Activated naive CD4-positive, alpha-beta T cell treated with anti-CD3 and anti-CD28 coated beads, Interleukin-2, amount 10 ng/mL, durations not matched to agents 7 days and 5 days (primary cell): ENCODE data around the gene SLC1A3.

Source experiments
- CTCF ChIA-PET: fragments of 350-600 bp; sonication (Branson Sonifier 250); formaldehyde crosslinking; loops from one replicate; lab custom pipeline; 2021; ENCODE audit warnings: antibody characterized with exemption; lab: Charles Lee
- DNase-seq: peaks from one replicate; pipeline ENCODE4 v3.0.0-alpha.2; 2020
- H3K27ac Mint-ChIP-seq: one replicate; pipeline ENCODE4 v1.8.0; 2021; ENCODE audit warnings: mild to moderate bottlenecking, moderate library complexity, mixed read lengths
- H3K27me3 Mint-ChIP-seq: one replicate; pipeline ENCODE4 v1.8.0; 2021; ENCODE audit warnings: mild to moderate bottlenecking, mixed read lengths
- H3K36me3 Mint-ChIP-seq: one replicate; pipeline ENCODE4 v1.8.0; 2021; ENCODE audit warnings: mixed read lengths
- H3K4me1 Mint-ChIP-seq: one replicate; pipeline ENCODE4 v1.8.0; 2021; ENCODE audit warnings: mixed read lengths
- H3K4me3 Mint-ChIP-seq: one replicate; pipeline ENCODE4 v1.8.0; 2021; ENCODE audit warnings: mild to moderate bottlenecking, moderate library complexity, mixed read lengths
- H3K9me3 Mint-ChIP-seq: one replicate; pipeline ENCODE4 v1.8.0; 2021; ENCODE audit warnings: mixed read lengths

SLC1A3 gene

DNA sequence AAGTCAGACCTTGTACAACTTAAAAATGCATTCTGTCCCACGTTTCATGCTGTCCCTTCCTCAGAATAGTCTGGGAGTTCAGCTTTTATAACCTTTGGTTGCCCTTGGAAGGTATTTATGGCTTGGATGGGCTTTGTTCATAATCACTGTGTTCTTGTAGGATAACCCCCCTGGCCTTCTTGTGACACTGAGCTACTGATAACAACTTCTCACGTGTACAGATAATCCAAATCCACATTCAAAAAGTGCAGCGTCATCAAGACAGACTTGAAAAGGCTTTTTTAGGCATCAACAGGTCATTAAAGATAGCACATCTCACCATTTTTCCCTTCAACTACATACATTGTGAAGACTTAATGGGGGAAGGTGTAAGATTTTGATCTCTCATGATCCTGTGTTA is 42.0 kb downstream of the SLC1A3 start:
- peaks cover 4% of the 10 kb centered on the region for H3K27me3 Mint-ChIP-seq
- H3K36me3 Mint-ChIP-seq: no peaks in the 10 kb centered on the region
- no peaks in the 10 kb centered on the region for H3K4me1 Mint-ChIP-seq
- no peaks in the 10 kb centered on the region for H3K9me3 Mint-ChIP-seq
- H3K27ac Mint-ChIP-seq: no peak overlapping the region
- CTCF ChIA-PET: no interaction called here
- no peak for DNase-seq
- no peak overlapping the region for H3K4me3 Mint-ChIP-seq

DNA sequence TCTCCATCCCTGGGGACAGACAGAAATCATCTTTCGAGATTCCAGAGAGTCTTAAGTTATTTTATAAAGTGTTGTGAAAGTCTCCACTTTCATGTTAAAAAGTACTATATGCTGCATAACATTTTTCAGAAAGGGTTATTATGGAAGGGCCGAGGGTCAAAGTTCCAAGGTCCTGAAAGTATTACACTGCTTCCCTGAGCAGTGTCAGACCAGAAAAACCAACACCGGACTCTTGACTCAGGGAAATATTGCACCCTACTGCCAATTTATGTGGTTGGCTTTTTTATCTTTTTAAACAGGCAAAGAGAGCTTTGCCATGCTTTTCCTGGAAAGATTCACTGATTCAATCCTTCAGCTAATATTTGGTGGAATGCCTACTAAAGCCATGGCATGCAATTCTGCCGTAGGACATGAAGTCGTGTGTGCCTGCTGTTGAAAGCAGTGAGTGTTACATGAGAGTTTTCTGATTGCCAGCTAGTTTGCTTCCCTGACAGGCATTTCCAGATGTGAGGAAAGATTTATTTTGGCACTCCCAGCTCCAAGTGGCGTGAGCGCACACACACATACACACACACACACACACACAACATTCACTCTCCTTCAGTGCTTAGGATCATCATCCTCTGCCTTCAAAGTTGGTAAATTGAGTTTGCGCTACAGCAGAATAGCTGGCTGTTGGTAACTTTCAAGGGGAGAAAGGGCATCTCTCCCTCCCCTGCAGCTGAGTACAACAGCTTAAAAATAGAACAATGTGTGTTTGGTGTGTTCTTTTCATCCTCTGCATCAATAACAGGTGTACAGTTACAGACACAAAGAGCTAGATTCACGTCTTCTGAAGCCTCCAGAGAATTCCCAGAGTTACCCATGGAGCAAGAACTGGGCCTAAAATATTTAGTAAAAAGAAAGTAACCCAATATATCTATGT is 45.6 kb downstream of the SLC1A3 start:
- CTCF ChIA-PET: no interaction called here
- Mint-ChIP-seq H3K27me3 (peaks cover 4% of the 10 kb centered on the region), H3K4me1 (no peaks in the 10 kb centered on the region), H3K36me3 (no peaks in the 10 kb centered on the region), H3K9me3 (no peaks in the 10 kb centered on the region), H3K4me3 (no peak overlapping the region), H3K27ac (no peak overlapping the region)
- DNase-seq: no peak

DNA sequence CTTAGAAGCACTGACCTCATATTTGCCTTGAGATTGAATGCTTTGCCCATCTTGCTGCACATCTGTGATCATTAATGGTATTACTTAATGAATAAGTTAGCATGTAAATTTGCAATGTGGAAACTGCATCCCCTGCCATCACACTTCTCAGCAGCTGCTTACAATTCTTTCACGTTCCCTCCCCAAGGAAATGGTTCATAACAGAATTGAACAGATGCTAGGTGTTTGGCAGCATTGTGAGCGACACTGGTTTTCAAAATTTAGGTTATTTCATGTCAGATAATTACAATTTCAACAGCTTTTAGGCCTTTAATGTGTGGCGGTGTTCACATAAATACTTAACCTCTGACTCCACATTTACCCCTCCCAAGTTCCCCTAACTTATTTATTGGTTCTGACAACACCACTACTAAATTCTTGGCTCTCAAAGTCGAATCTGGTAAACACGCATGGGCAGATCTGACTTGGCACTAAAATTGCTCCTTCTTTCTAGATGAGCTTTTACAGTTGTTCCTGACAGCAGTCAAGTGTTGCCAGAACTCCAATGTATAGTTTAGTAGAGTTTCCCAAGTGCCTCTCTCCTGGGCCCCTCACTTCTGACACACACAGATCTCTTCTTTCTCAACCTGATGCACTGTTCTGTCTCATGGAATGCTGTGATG is 46.8 kb downstream of the SLC1A3 start:
- Mint-ChIP-seq H3K27me3 (peaks cover 6% of the 10 kb centered on the region), H3K9me3 (no peaks in the 10 kb centered on the region), H3K4me3 (no peak overlapping the region), H3K4me1 (no peaks in the 10 kb centered on the region), H3K27ac (no peak overlapping the region), H3K36me3 (no peaks in the 10 kb centered on the region)
- CTCF ChIA-PET: no interaction called here
- DNase-seq: no peak

DNA sequence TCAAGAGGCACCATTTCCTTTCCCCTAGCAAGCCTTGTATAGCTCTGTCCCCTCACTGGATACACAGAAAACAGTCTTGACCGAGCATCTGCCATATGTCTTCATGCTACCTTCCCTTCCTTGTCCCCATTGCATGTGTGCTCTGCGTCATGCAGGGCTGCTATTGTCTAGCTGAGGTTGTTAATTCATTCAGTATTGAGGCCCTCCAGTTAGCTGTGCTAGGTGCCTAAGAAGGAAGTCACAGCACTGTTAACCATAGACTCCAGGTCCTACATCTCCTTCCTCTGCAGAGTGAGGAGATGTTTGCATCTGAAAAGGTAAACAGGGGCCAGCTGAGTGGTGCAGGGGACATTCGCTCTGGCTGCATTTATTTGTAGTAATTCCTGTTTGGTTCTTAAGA is 48.2 kb downstream of the SLC1A3 start:
- Mint-ChIP-seq H3K4me1 (no peaks in the 10 kb centered on the region), H3K9me3 (no peaks in the 10 kb centered on the region), H3K4me3 (no peak overlapping the region), H3K36me3 (no peaks in the 10 kb centered on the region), H3K27me3 (peaks cover 10% of the 10 kb centered on the region), H3K27ac (no peak overlapping the region)
- no peak for DNase-seq
- CTCF ChIA-PET: no interaction called here

GRCh38 chr5:36655161-36655560 is 48.8 kb downstream of the SLC1A3 start:
- H3K4me3 Mint-ChIP-seq: no peak overlapping the region
- no peaks in the 10 kb centered on the region for H3K36me3 Mint-ChIP-seq
- no peaks in the 10 kb centered on the region for H3K9me3 Mint-ChIP-seq
- no peak overlapping the region for H3K27ac Mint-ChIP-seq
- no peak for DNase-seq
- no peaks in the 10 kb centered on the region for H3K4me1 Mint-ChIP-seq
- peaks cover 10% of the 10 kb centered on the region for H3K27me3 Mint-ChIP-seq
- CTCF ChIA-PET: no interaction called here

- Mint-ChIP-seq H3K9me3 (no peaks in the 10 kb centered on the region), H3K27me3 (peaks cover 10% of the 10 kb centered on the region), H3K4me3 (no peak overlapping the region), H3K4me1 (no peaks in the 10 kb centered on the region), H3K36me3 (no peaks in the 10 kb centered on the region), H3K27ac (no peak overlapping the region)
- DNase-seq: no peak
- CTCF ChIA-PET: no interaction called here
Measured at GRCh38 chr5:36656556-36656955, 50.1 kb downstream of the SLC1A3 start.

DNA sequence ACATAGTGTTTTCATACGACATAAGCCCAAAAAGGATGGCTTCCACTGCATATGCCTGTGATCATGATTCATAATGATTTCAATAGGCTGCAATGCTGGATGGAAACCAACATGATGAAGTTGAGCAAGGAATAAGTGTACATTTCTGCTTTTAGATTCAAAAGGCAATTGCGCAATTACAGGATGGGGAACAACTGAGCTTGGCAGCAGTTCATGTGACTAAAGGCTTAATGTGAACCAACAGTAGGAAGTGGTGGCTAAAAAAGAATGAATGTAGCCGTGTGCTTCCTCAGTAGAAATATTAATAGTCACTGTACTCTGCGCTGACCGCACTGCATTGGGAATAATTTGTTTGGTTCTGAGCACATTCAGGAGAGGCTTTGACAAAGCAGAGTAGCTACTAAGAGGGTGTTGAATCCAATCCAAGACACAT is 51.2 kb downstream of the SLC1A3 start:
- Mint-ChIP-seq H3K27me3 (peaks cover 13% of the 10 kb centered on the region), H3K4me1 (no peaks in the 10 kb centered on the region), H3K4me3 (no peak overlapping the region), H3K36me3 (no peaks in the 10 kb centered on the region), H3K9me3 (no peaks in the 10 kb centered on the region), H3K27ac (no peak overlapping the region)
- CTCF ChIA-PET: no interaction called here
- DNase-seq: no peak

GRCh38 chr5:36658038-36658756 is 51.8 kb downstream of the SLC1A3 start:
- Mint-ChIP-seq H3K4me3 (no peak overlapping the region), H3K9me3 (no peaks in the 10 kb centered on the region), H3K36me3 (no peaks in the 10 kb centered on the region), H3K4me1 (no peaks in the 10 kb centered on the region), H3K27ac (no peak overlapping the region), H3K27me3 (peaks cover 15% of the 10 kb centered on the region)
- no peak for DNase-seq
- CTCF ChIA-PET: interaction anchor here (1.1 kb wide), 1 partner anchor 32 kb away, joined by 3 read pairs; no protein-coding TSS in a partner anchor

DNA sequence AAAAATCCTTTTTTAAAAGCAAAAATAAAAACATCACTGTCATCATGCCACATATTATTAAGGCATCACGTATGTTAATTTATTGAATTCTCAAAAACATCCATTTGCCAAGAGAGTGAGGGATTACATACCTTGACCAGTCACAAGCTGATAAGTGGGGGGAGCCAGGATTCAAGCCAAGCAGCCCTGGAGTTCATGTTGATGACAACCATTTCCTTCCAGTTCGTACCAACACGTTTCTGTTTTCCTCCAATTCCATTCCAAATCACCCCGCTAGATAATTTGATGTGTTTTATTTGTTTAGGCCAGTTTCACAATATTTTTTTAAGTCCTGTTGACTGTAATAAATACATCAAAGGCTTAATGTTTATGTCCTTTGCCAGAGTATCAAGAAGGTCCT is 53.0 kb downstream of the SLC1A3 start:
- no peak for DNase-seq
- Mint-ChIP-seq H3K27me3 (peaks cover 15% of the 10 kb centered on the region), H3K4me3 (no peak overlapping the region), H3K36me3 (no peaks in the 10 kb centered on the region), H3K9me3 (no peaks in the 10 kb centered on the region), H3K4me1 (no peaks in the 10 kb centered on the region), H3K27ac (no peak overlapping the region)
- CTCF ChIA-PET: interaction anchor here (1.1 kb wide), 1 partner anchor 31 kb away, joined by 3 read pairs; no protein-coding TSS in a partner anchor

DNA sequence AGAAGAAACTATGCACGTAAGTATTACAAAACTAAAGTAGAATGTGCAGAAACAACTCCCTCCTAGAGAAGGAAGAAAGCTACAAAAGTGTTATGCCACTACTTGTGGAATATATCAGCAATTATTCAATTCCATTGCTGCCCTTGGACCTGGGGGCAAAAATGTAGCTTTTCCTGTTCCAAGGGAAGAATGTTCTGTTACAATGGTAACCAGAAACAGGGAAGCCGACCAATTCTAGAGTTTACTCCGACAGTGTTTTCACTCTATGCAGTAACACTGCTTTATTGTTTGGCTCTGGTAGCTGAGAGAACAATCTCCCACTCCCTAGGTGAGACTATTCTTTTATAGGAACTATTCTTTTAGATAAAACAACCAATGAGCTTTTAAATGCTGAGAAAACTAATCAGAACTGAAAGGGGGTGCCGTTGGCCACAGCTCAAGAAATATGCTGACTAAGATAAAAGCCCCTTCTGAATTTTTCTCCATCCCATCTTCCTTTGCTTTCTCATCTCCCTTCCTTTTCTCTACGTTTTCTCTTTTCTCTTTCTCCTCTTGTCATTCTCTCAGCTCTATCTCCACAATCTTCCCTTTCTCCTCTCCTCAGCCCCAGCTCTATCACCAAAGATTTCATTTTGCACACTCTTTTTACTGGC is 54.1 kb downstream of the SLC1A3 start:
- Mint-ChIP-seq H3K4me3 (no peak overlapping the region), H3K27ac (no peak overlapping the region), H3K27me3 (peaks cover 15% of the 10 kb centered on the region), H3K9me3 (no peaks in the 10 kb centered on the region), H3K4me1 (no peaks in the 10 kb centered on the region), H3K36me3 (no peaks in the 10 kb centered on the region)
- DNase-seq: no peak
- CTCF ChIA-PET: no interaction called here

DNA sequence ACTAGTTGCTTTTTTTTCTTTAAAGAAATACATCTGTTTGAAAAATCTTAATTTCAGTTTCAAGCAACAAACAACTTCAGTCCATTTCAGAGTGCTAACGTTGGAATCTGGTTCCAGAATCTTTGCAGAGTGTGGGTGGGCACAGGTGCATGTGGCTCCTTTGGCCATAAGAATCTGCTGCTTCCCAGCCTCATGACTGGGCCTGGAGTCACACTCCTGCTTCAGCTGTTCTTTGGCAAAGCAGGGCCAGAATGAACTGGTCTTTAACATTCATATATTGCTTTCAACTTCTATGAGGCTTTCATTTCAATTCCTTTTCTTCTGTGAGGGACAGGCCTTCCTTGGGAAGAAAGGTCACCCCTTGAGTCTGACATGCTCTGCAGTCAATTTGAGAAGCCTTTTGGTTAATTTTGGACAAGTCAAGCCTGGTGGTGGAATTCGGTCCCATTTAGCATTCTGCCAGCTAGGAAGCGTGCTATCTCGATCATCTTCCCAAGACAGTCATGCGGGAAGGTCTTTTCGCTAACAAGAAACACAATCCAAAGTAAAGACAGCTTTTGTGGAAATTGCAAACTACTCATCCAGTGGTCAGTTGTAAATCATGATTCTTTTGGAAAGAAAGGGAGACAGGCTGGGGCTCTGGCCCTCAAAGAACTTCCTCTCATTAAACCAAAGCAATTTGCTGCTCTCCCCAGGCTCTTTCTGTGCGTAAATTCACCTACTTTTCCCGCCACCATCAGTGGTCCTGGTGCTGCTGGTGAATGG is 55.2 kb downstream of the SLC1A3 start:
- Mint-ChIP-seq H3K27me3 (peaks cover 15% of the 10 kb centered on the region), H3K4me1 (no peaks in the 10 kb centered on the region), H3K36me3 (no peaks in the 10 kb centered on the region), H3K27ac (no peak overlapping the region), H3K9me3 (no peaks in the 10 kb centered on the region), H3K4me3 (no peak overlapping the region)
- CTCF ChIA-PET: no interaction called here
- DNase-seq: no peak

DNA sequence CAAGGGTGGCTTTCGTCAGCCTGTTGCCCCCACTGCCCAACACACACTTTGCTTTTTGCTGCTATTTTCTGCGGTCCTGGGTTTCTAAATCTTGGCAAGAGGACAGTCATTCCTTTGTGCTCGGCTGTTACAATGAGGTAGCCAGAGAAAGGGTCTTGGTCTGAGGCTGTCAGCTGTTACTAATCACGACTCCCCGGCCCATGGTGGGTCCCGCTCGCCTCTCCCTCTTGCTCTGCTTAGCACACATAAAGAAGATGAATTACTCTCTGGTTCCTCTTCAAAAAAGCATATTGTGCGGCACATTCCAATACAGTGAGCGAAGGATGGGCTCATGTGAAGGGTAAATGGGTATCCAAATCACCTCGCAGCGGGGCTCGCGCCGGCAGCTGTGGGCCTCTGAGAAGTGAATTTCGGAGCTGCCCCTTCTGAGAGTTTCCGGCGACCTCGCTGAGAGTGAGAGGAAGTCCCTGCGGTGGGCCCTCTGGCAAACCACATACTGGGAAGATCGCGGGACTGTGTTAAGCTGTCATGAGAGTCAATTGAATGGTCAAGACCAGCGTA is 56.0 kb downstream of the SLC1A3 start:
- CTCF ChIA-PET: no interaction called here
- H3K4me3 Mint-ChIP-seq: no peak overlapping the region
- H3K27me3 Mint-ChIP-seq: peaks cover 15% of the 10 kb centered on the region
- no peak overlapping the region for H3K27ac Mint-ChIP-seq
- H3K9me3 Mint-ChIP-seq: no peaks in the 10 kb centered on the region
- no peak for DNase-seq
- H3K4me1 Mint-ChIP-seq: no peaks in the 10 kb centered on the region
- H3K36me3 Mint-ChIP-seq: no peaks in the 10 kb centered on the region

DNA sequence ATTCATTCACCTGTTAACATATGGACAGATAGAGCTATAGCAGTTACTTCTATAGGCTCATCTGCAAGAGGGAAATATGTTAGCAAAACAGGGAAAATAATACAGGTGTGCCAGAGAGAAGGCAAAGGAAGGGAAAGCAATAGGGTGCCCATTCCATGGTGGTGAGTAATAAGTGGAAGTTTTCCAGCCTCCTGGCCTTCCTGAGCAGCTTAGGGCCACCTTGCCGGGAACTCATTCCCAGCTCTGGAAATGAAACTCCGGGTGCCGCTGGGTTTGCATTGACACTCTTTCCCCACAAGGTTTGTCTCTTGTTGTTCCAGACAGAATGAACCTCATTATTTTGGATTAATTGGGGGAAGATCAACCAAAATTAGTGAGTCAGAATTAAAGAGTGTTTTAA is 58.4 kb downstream of the SLC1A3 start:
- CTCF ChIA-PET: no interaction called here
- no peak for DNase-seq
- Mint-ChIP-seq H3K36me3 (no peaks in the 10 kb centered on the region), H3K4me1 (no peaks in the 10 kb centered on the region), H3K27ac (no peak overlapping the region), H3K4me3 (no peak overlapping the region), H3K27me3 (peaks cover 9% of the 10 kb centered on the region), H3K9me3 (no peaks in the 10 kb centered on the region)
